Measurements from ENCODE around the gene LYZL1.
"Not testable (repeated sequence)": the region's sequence is repeated elsewhere in the genome, so short reads cannot be mapped to it uniquely, and the experiment has no call there.

Gene LYZL1

GRCh38 chr10:29346296-29347001, 57.6 kb downstream of the LYZL1 start:
- CTCF ChIA-PET: no interaction called here

DNA sequence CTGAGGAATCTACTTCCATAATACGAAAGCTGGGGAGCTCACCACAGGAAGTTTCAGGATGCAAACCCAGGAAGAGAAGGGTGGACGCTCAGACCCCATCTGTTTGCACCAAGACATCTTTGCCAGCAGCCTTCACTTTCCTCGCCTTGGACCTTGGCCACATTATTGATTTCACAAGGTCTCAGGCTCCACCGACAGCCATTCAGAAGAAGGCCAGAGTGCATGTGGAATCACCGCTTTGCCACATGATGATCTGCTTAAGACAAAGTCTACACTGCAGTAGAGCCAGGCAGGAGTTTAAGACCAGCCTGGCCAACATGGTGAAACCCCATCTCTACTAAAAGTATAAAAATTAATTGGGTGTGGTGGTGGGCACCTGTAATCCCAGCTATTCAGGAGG, 60.0 kb downstream of the LYZL1 start:
- no peak overlapping the region for H3K27ac Mint-ChIP-seq
- no peak overlapping the region for H3K4me3 Mint-ChIP-seq
- CTCF ChIA-PET: no interaction called here
- no peaks in the 10 kb centered on the region for H3K4me1 Mint-ChIP-seq
- H3K9me3 Mint-ChIP-seq: no peaks in the 10 kb centered on the region
- H3K36me3 Mint-ChIP-seq: no peaks in the 10 kb centered on the region
- DNase-seq: no peak
- peaks cover 13% of the 10 kb centered on the region for H3K27me3 Mint-ChIP-seq

More at GRCh38 chr10:29346296-29347001, 57.6 kb downstream of the LYZL1 start:
- Mint-ChIP-seq H3K27ac (no peak overlapping the region), H3K4me1 (peaks cover 2% of the 10 kb centered on the region), H3K4me3 (no peak overlapping the region), H3K36me3 (no peaks in the 10 kb centered on the region), H3K27me3 (peaks cover 9% of the 10 kb centered on the region), H3K9me3 (no peaks in the 10 kb centered on the region)
- no peak for DNase-seq

DNA sequence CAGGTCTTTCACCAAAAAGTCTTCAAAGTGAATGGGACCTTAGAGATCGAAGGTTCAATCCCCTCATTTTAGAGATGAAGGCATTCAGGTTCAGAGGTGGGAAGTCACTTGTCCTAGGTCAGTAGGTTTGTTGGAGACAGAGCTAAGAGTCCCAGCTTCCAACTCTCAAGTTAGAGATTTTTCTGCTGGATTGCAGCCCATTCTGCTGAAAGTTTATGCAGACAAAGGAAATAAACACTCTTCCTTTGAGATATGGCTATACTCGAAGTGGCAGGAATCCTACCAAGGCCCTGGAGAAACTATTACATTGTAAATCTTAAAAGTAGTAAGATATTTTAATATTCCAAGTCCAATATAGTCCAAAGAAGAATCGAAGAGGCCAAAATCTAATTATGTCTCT, 64.4 kb downstream of the LYZL1 start:
- Mint-ChIP-seq H3K9me3 (no peaks in the 10 kb centered on the region), H3K27me3 (peaks cover 9% of the 10 kb centered on the region), H3K4me1 (no peaks in the 10 kb centered on the region), H3K4me3 (no peak overlapping the region), H3K27ac (no peak overlapping the region), H3K36me3 (no peaks in the 10 kb centered on the region)
- no peak for DNase-seq
- CTCF ChIA-PET: no interaction called here

- Mint-ChIP-seq H3K4me1 (no peaks in the 10 kb centered on the region), H3K9me3 (no peaks in the 10 kb centered on the region), H3K27me3 (peaks cover 9% of the 10 kb centered on the region), H3K27ac (no peak overlapping the region), H3K36me3 (no peaks in the 10 kb centered on the region), H3K4me3 (no peak overlapping the region)
- CTCF ChIA-PET: no interaction called here
- DNase-seq: no peak
Observed at GRCh38 chr10:29353887-29354561, 65.2 kb downstream of the LYZL1 start.

GRCh38 chr10:29355411-29355991, 66.6 kb downstream of the LYZL1 start:
- CTCF ChIA-PET: interaction anchor here (1.2 kb wide), 1 partner anchor 10 kb away, joined by 3 read pairs; no protein-coding TSS in a partner anchor
- Mint-ChIP-seq H3K9me3 (no peaks in the 10 kb centered on the region), H3K27me3 (peaks cover 9% of the 10 kb centered on the region)

DNA sequence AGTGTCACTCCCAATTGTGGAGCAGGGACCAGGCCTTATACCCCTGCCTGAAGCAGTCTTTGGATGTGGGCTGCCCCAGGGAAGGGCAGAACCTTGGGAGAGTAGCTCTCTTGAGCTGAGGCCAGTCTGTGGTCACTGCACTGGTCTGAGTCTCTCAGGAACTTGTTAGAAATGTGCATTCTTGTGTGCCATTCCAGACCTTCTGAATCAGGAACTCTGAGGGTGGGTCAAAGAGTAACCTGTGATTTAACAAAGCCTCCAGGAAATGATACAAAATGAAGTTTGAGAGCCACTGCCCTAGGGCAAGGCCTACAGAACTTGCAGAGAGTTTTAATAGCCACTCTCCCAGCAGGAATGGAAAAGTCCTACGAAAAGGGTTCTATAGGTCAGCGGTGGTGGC, 68.1 kb downstream of the LYZL1 start:
- no peaks in the 10 kb centered on the region for H3K36me3 Mint-ChIP-seq
- H3K27ac Mint-ChIP-seq: no peak overlapping the region
- H3K27me3 Mint-ChIP-seq: peaks cover 5% of the 10 kb centered on the region
- no peak overlapping the region for H3K4me3 Mint-ChIP-seq
- no peak for DNase-seq
- no peaks in the 10 kb centered on the region for H3K4me1 Mint-ChIP-seq
- H3K9me3 Mint-ChIP-seq: no peaks in the 10 kb centered on the region
- CTCF ChIA-PET: no interaction called here

More at GRCh38 chr10:29355411-29355991, 66.6 kb downstream of the LYZL1 start:
- Mint-ChIP-seq H3K4me1 (no peaks in the 10 kb centered on the region), H3K27ac (no peak overlapping the region), H3K4me3 (no peak overlapping the region), H3K36me3 (no peaks in the 10 kb centered on the region)
- DNase-seq: no peak

DNA sequence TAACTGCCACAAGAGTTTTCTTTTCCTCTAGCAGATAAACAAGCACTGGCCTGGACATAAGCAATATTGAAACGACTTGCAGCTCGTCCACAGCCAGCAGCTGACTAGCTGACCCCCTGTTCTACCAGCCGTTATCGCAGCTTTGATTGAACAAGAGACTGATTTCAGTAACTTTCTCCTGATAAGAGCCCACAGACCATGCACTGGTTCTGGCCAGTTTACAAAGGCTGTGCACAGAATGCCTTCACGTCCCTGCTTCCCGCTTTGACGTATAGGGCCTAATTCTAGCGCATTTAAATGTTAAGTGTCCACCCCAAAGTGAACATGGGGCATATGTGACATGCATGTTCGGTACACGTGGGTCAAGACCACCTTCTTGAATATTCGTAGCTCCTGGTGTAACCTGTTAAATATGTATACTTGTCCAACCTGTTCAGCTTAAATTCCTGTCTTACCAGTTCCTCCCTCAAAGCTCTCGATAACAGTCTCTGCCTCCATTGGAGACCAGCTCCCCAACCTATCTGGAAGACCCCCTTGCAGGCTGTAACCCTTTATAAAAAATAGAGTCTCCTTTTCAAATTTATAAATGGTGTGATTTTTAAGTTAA, 69.2 kb downstream of the LYZL1 start:
- Mint-ChIP-seq H3K9me3 (no peaks in the 10 kb centered on the region), H3K4me3 (no peak overlapping the region), H3K36me3 (no peaks in the 10 kb centered on the region), H3K4me1 (no peaks in the 10 kb centered on the region), H3K27ac (peak overlapping the region; percentile 62), H3K27me3 (no peaks in the 10 kb centered on the region)
- CTCF ChIA-PET: interaction anchor here (0.8 kb wide), 1 partner anchor 28 kb away, joined by 3 read pairs; no protein-coding TSS in a partner anchor
- no peak for DNase-seq

- H3K36me3 Mint-ChIP-seq, H3K27me3 Mint-ChIP-seq, H3K4me3 Mint-ChIP-seq, H3K4me1 Mint-ChIP-seq, H3K9me3 Mint-ChIP-seq, H3K27ac Mint-ChIP-seq, DNase-seq, CTCF ChIA-PET: not testable (repeated sequence)
Observed at GRCh38 chr10:29360215-29360853, 71.5 kb downstream of the LYZL1 start.

All from activated naive CD4-positive, alpha-beta T cell treated with anti-CD3 and anti-CD28 coated beads, Interleukin-2, amount 10 ng/mL, durations not matched to agents 7 days and 5 days (primary cell).